SK-N-SH treated with all-trans-retinoic acid at 6 μM for 48 hours (cell line): ENCODE data around the gene CCDC88C.

ENCODE experiments used
- ATAC-seq: fragments of 200-7000 bp; cut with Tn5 transposase; 3 replicates; pipeline ENCODE4 v1.9.1; 2020; ENCODE audit warnings: mild to moderate bottlenecking, moderate library complexity
- ARNTL ChIP-seq: fragments of 450-650 bp; formaldehyde crosslinking; IDR thresholded peaks from 2 replicates; pipeline ENCODE4 v1.5.0; 2020; ENCODE audit warnings: low read depth, mild to moderate bottlenecking, moderate library complexity, borderline replicate concordance
- BACH2 ChIP-seq: fragments of 250-450 bp; sonication (Bioruptor Pico); IDR thresholded peaks from 2 replicates; pipeline ENCODE4 v1.9.0; 2021; ENCODE audit warnings: mild to moderate bottlenecking, borderline replicate concordance
- CREB5 ChIP-seq: fragments of 250-450 bp; sonication (Bioruptor Pico); IDR thresholded peaks from 2 replicates; pipeline ENCODE4 v1.5.1; 2020; ENCODE audit warnings: low read depth, mild to moderate bottlenecking, moderate library complexity
- CSDC2 ChIP-seq: fragments of 250-450 bp; sonication (Bioruptor Pico); IDR thresholded peaks from 2 replicates; pipeline ENCODE4 v1.5.0; 2020; ENCODE audit warnings: mild to moderate bottlenecking, moderate library complexity
- CSRNP3 ChIP-seq: fragments of 250-450 bp; sonication (Bioruptor Pico); IDR thresholded peaks from 2 replicates; pipeline ENCODE4 v1.5.1; 2021; ENCODE audit warnings: mild to moderate bottlenecking, moderate library complexity
- ESRRG ChIP-seq: fragments of 250-450 bp; sonication (Bioruptor Pico); IDR thresholded peaks from 2 replicates; pipeline ENCODE4 v1.6.1; 2021; ENCODE audit warnings: mild to moderate bottlenecking
- GLIS3 ChIP-seq: fragments of 250-450 bp; sonication (Bioruptor Pico); IDR thresholded peaks from 2 replicates; pipeline ENCODE4 v1.5.0; 2020; ENCODE audit warnings: mild to moderate bottlenecking, moderate library complexity
- OSR1 ChIP-seq: fragments of 250-450 bp; sonication (Bioruptor Pico); IDR thresholded peaks from 2 replicates; pipeline ENCODE4 v1.8.0; 2022; ENCODE audit warnings: moderate library complexity, mild to moderate bottlenecking, inconsistent platforms
- PATZ1 ChIP-seq: fragments of 250-450 bp; sonication (Bioruptor Pico); IDR thresholded peaks from 2 replicates; pipeline ENCODE4 v1.8.0; 2020; ENCODE audit warnings: mild to moderate bottlenecking, moderate library complexity, borderline replicate concordance
- POU6F1 ChIP-seq: fragments of 250-450 bp; sonication (Bioruptor Pico); IDR thresholded peaks from 2 replicates; pipeline ENCODE4 v1.8.0; 2021; ENCODE audit warnings: low read depth, mild to moderate bottlenecking, moderate library complexity, borderline replicate concordance
- PPARA ChIP-seq: fragments of 250-450 bp; sonication (Bioruptor Pico); IDR thresholded peaks from 2 replicates; pipeline ENCODE4 v1.5.0; 2020; ENCODE audit warnings: mild to moderate bottlenecking, borderline replicate concordance
- RARB ChIP-seq: fragments of 250-450 bp; sonication (Bioruptor Pico); IDR thresholded peaks from 2 replicates; pipeline ENCODE4 v1.8.0; 2021; ENCODE audit warnings: mild to moderate bottlenecking, moderate library complexity
- TCF4 ChIP-seq: fragments of 250-450 bp; sonication (Bioruptor Pico); IDR thresholded peaks from 2 replicates; pipeline ENCODE4 v1.8.0; 2021; ENCODE audit warnings: mild to moderate bottlenecking, moderate library complexity, borderline replicate concordance
- TOX ChIP-seq: fragments of 250-450 bp; sonication (Bioruptor Pico); IDR thresholded peaks from 2 replicates; pipeline ENCODE4 v1.8.0; 2021; ENCODE audit warnings: mild to moderate bottlenecking, moderate library complexity, borderline replicate concordance
- TSHZ2 ChIP-seq: fragments of 250-450 bp; sonication (Bioruptor Pico); IDR thresholded peaks from 2 replicates; pipeline ENCODE4 v1.5.0; 2020; ENCODE audit warnings: mild to moderate bottlenecking, moderate library complexity
- ZC3H10 ChIP-seq: fragments of 250-450 bp; sonication (Bioruptor Pico); IDR thresholded peaks from 2 replicates; pipeline ENCODE4 v1.5.1; 2021; ENCODE audit warnings: mild to moderate bottlenecking, moderate library complexity
- ZNF565 ChIP-seq: fragments of 450-650 bp; formaldehyde crosslinking; conservative IDR thresholded peaks from 2 replicates; pipeline ENCODE4 v1.5.0; 2020; ENCODE audit warnings: low read depth, mild to moderate bottlenecking, moderate library complexity
- ZNF8 ChIP-seq: fragments of 450-650 bp; formaldehyde crosslinking; IDR thresholded peaks from 2 replicates; pipeline ENCODE4 v1.5.0; 2020; ENCODE audit warnings: mild to moderate bottlenecking, moderate library complexity

Gene CCDC88C

GRCh38 chr14:91401751-91402150, 15.9 kb downstream of the CCDC88C start:
- no peak for TF ChIP-seq ARNTL (CRISPR knock-in tag)
- TF ChIP-seq TSHZ2 (CRISPR knock-in tag) = no peak
- ATAC-seq = no peak

GRCh38 chr14:91400696-91401095, 16.9 kb downstream of the CCDC88C start:
- TF ChIP-seq CSRNP3 (CRISPR knock-in tag) (no peak), TCF4 (no peak), TOX (CRISPR knock-in tag) (no peak), POU6F1 (CRISPR knock-in tag) (no peak), PATZ1 (no peak), RARB (CRISPR knock-in tag) (no peak), CSDC2 (CRISPR knock-in tag) (no peak), ESRRG (CRISPR knock-in tag) (no peak)

GRCh38 chr14:91399868-91400640, 17.6 kb downstream of the CCDC88C start:
- no peak for TF ChIP-seq CREB5
- no peak for TF ChIP-seq CSRNP3 (CRISPR knock-in tag)
- TF ChIP-seq ESRRG (CRISPR knock-in tag) = no peak
- TF ChIP-seq OSR1 (CRISPR knock-in tag) = no peak
- TF ChIP-seq, all 23 proteins: peak for 0
- no peak for ATAC-seq

More at GRCh38 chr14:91400696-91401095, 16.9 kb downstream of the CCDC88C start:
- no peak for ATAC-seq

- ATAC-seq = peak; percentile 33; the same call in 1 of the 3 replicates
Observed at GRCh38 chr14:91398707-91399106, 18.9 kb downstream of the CCDC88C start.

More at GRCh38 chr14:91398707-91399106, 18.9 kb downstream of the CCDC88C start:
- TF ChIP-seq ARNTL (CRISPR knock-in tag) (no peak), ZNF8 (CRISPR knock-in tag) (no peak), TSHZ2 (CRISPR knock-in tag) (no peak), GLIS3 (CRISPR knock-in tag) (no peak), ZC3H10 (no peak), BACH2 (CRISPR knock-in tag) (no peak), PPARA (CRISPR knock-in tag) (no peak), PATZ1 (no peak), ZNF565 (CRISPR knock-in tag) (no peak), CSDC2 (CRISPR knock-in tag) (no peak)
